Mesodermal cell (in vitro differentiated cells): ENCODE results near the gene MITF.

Experiments used
- H3K27ac ChIP-seq: 2 replicates; pipeline ENCODE4 v1.7.0; 2013; ENCODE audit warnings: mild to moderate bottlenecking, low read depth, low read length, moderate library complexity; ENCODE audit not compliant: severe bottlenecking
- H3K36me3 ChIP-seq: 2 replicates; pipeline ENCODE4 v1.7.1; 2013; ENCODE audit warnings: mild to moderate bottlenecking, low read length, moderate library complexity; ENCODE audit not compliant: control insufficient read depth, insufficient read depth
- H3K4me1 ChIP-seq: one replicate; pipeline ENCODE4 v1.7.1; 2013; ENCODE audit warnings: mild to moderate bottlenecking, low read length; ENCODE audit not compliant: insufficient read depth, control insufficient read depth, poor library complexity, severe bottlenecking
- H3K4me3 ChIP-seq: 2 replicates; pipeline ENCODE4 v1.7.0; 2013; ENCODE audit warnings: low read length, control low read depth, mild to moderate bottlenecking; ENCODE audit not compliant: insufficient read depth, poor library complexity, severe bottlenecking; ENCODE audit errors: extremely low read depth
- H3K9me3 ChIP-seq: 2 replicates; pipeline ENCODE4 v1.7.1; 2013; ENCODE audit warnings: mild to moderate bottlenecking, low read length, moderate library complexity; ENCODE audit not compliant: control insufficient read depth
- WGBS, 2 experiments: methylation state at CpG; one replicate each; pipeline ENCODE4 v1.1.5; 2013; ENCODE audit warnings: missing lambda C conversion rate in 2 of 2; ENCODE audit not compliant: insufficient coverage in 2 of 2; 5-methylcytosine and 5-hydroxymethylcytosine counted together

The MITF gene

DNA sequence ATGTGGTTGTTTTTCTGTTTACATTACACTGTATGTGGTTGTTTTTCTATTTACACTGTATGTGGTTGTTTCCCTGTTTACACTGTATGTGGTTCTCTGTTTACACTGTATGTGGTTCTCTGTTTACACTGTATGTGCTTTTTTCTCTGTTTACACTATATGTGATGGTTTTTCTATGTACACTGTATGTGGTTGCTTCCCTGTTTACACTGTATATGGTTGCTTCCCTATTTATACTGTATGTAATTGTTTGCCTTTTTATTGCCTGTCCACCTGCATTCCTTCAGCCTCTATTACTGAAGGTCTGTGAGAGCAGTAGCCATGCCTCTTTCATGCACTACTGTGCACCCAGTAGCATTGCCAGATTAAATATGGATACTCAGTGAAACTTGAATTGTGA lies 94.3 kb downstream of the MITF start:
- H3K36me3 ChIP-seq, result no peaks in the 10 kb centered on the region
- H3K9me3 ChIP-seq, result peaks cover 7% of the 10 kb centered on the region
- H3K27ac ChIP-seq, result no peak overlapping the region
- no peaks in the 10 kb centered on the region for H3K4me1 ChIP-seq
- H3K4me3 ChIP-seq, result no peak overlapping the region

DNA sequence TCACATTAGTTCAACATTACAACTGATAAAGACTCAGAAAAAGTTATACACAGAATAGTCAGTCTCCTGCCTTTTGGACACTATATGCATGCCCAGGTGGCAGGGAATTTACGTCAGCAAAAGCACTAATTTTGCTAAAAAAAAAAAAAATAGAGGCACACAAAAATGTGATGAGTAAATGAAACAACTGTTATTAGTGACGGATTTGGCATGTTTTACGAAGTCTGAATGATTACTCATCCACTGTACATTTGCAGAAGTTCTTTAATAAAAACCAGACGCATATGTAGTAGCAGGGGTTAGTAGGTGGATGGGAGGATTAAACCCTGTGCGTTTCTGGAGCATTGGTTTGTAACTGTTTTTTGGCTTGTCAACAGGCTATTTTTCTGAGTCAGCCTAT lies 99.0 kb downstream of the MITF start:
- no peak overlapping the region for H3K27ac ChIP-seq
- no peaks in the 10 kb centered on the region for H3K4me1 ChIP-seq
- no peak overlapping the region for H3K4me3 ChIP-seq
- H3K9me3 ChIP-seq, result peaks cover 7% of the 10 kb centered on the region
- no peaks in the 10 kb centered on the region for H3K36me3 ChIP-seq
- 82 to 100% methylated on average over 2 to 3 of the region's 5 CpGs for WGBS, 2 experiments

DNA sequence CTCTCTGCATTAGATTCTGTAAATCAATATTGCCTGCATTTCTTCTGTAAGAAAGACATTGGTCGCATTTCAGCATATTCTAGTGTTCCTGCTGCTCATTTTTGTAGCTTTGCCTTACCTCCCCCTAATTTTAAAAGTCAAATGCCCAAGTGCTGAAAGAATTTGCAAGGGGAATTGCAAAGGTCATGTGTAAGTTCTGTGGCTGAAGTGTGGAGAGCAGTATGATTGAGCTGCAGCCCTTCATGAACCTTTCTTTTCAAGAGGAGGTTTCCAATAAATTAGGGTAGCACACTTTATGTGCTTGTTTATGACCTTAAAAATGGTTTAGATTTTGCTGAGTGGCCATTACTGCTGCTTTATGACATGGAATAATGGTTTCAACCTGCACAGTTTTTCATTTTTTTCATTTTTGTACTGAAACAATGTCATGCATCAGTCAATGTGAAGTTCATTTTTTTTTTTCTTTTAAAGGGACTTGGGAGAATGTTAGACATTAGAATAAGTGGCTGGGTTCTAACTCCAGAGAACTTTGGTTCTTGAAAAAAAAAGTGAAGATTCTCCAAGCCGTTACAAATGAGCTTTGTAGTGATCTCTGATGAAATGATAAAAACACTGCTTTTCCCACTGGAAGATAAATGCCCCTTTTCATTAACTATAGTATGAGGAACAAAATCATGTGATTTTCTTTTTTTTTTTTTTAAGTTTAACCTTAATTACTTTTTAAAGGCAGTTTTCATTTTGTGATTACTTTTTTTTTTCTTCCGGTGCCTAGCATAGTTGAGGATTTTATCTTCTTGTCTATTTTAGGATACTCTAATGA lies 99.6 kb downstream of the MITF start:
- H3K4me1 ChIP-seq, result no peaks in the 10 kb centered on the region
- H3K36me3 ChIP-seq, result no peaks in the 10 kb centered on the region
- peaks cover 7% of the 10 kb centered on the region for H3K9me3 ChIP-seq
- H3K27ac ChIP-seq, result no peak overlapping the region
- H3K4me3 ChIP-seq, result no peak overlapping the region
- no CpG with 5 or more reads among the region's 3 CpGs for WGBS, 2 experiments

DNA sequence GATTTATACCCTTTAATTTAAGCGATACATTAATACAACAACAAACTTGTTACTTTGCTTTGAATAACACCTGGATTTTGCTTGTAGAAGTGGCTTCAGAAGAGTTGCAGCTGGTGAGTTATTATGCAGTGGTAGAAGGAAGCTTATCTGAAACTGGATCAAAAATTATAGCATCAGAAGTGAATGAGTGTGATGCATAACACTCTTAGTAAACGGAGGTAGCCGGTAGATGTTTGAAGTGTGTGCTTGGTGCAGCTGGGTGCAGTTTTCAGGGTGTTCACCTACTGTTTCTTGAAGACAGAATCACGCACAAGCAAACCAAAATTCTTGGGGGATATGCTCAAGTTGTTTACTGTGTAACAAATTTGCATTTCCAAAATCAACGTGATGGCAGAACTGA lies 103.1 kb downstream of the MITF start:
- Histone ChIP-seq H3K27ac (no peak overlapping the region), H3K4me3 (no peak overlapping the region), H3K4me1 (no peaks in the 10 kb centered on the region), H3K36me3 (no peaks in the 10 kb centered on the region), H3K9me3 (no peaks in the 10 kb centered on the region)
- WGBS, 2 experiments, result 63 to 67% methylated on average over 3 of the region's 5 CpGs

DNA sequence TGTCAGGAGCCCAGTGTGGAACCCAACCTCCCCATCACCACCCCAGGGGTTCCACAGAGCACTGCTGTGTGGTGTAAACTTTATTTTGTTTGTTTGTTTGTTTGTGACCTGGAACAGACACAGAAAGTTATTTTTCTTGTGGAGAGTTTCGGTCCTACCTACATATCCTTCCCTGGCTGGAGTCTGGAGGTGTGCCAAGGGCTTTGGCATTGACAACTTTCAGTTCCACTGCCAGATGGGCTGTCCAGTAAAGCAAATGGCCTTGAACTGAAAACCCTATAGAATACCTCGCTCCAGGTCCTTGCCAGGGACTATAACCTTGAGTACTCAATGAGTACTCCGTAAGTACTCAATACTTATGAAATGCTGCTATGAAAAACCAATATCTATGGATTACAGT lies 103.5 kb downstream of the MITF start:
- no peaks in the 10 kb centered on the region for H3K9me3 ChIP-seq
- H3K4me1 ChIP-seq, result no peaks in the 10 kb centered on the region
- no peak overlapping the region for H3K27ac ChIP-seq
- no peak overlapping the region for H3K4me3 ChIP-seq
- WGBS, 2 experiments, result no CpG with 5 or more reads among the region's 3 CpGs
- no peaks in the 10 kb centered on the region for H3K36me3 ChIP-seq

DNA sequence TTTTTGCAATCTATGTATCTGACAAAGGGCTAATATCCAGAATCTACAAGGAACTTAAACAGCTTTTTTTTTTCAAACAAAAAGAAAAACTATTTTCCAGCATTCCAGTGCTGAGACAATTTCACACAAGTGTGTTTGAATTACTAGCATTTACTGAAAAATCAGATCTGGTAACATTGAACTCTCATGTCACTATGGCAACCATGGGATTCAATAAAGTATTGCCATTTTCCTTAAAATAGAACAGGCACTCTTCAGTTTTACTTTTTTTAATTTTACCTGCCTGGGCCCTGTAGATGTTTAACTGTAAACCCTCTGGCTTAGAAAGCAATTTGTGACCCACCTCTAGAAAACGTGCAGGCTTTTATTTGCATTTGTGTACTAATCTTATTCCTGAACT lies 105.4 kb downstream of the MITF start:
- Histone ChIP-seq H3K4me3 (no peak overlapping the region), H3K36me3 (no peaks in the 10 kb centered on the region), H3K27ac (no peak overlapping the region), H3K4me1 (peaks cover 3% of the 10 kb centered on the region), H3K9me3 (no peaks in the 10 kb centered on the region)
- WGBS, 2 experiments, result 83% methylated on average over 1 of the region's 1 CpG; no CpG with 5 or more reads in 1 of the 2 experiments

DNA sequence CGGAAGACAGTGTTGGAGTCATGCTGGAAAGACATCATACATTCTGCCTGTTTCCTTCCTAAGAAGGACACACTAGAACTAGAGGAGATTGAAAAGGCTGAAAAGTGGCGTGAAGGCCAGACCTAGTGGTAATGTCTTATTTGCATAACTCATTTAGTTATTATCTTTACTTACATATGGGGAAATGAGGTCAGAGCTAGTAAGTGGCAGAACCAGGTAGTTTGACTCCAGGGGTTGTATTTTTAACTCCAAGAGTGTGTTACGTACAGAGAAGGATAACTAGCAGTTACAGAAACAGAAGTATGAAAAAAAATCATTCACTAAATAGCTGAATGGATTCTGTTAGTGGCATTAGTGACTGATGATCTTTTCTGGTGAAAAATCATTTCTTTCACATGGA lies 108.0 kb downstream of the MITF start:
- Histone ChIP-seq H3K4me3 (no peak overlapping the region), H3K36me3 (no peaks in the 10 kb centered on the region), H3K9me3 (no peaks in the 10 kb centered on the region), H3K4me1 (peaks cover 3% of the 10 kb centered on the region), H3K27ac (no peak overlapping the region)
- 83 to 100% methylated on average over 1 of the region's 3 CpGs for WGBS, 2 experiments

DNA sequence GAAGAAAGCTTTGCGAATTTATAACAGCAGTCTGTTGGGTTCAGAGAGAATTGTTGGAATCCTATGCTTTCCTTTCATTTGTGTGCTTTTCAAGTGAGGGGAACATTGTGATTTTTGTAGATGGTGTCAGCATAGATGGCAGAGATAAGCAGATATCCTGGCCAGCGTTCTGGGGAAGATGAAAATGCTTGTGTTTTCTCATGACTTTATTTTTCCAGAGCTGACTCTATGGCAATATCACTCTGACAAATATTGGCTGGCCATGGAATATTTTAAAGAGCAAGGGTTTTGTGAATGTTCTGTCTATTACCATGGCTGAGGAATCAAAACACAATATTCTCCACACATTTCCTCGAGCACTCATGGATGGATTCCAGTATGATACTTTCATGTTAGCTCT lies 108.8 kb downstream of the MITF start:
- Histone ChIP-seq H3K4me3 (no peak overlapping the region), H3K4me1 (peaks cover 3% of the 10 kb centered on the region), H3K36me3 (no peaks in the 10 kb centered on the region), H3K27ac (no peak overlapping the region), H3K9me3 (no peaks in the 10 kb centered on the region)
- WGBS, 2 experiments, result 79 to 100% methylated on average over 1 to 2 of the region's 3 CpGs

DNA sequence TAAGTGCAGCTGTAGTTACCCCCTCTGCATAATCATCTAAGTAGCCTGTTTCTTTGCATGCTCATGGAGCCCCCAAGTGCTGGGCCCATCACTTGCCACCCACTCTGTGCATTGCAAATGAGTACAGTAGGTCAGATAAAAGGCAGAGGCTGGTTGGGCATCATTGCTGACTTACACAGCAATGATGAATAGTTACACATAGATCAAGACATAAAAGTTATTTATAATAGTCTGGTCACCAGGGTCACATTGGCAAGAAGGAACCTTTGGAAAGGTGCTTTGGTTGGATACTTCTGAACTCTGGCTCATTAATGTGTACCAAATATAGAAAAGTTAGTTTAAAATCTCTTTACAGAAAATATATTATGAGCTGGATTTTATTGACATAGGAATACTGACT lies 111.6 kb downstream of the MITF start:
- Histone ChIP-seq H3K36me3 (no peaks in the 10 kb centered on the region), H3K4me3 (no peak overlapping the region), H3K4me1 (peaks cover 3% of the 10 kb centered on the region), H3K27ac (no peak overlapping the region), H3K9me3 (no peaks in the 10 kb centered on the region)

DNA sequence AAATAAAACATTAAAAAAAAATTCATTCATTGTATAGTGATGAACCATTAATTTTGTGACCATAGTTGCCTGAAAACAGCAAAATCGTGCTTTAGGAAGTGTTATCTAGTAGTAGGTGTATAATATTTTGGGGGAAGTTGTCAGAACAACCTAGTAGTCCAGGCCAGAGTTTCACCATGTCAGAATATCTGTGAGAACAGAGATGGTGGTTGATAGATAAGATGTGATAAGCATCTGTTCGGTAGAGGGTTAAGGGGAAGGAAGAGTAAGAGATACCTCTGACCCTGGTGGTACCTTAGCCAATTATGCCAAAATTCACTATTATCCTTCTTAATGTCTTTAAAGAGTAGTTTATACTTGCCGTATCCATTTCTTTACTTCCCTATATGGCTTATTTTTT lies 113.8 kb downstream of the MITF start:
- Histone ChIP-seq H3K9me3 (no peaks in the 10 kb centered on the region), H3K4me3 (no peak overlapping the region), H3K27ac (no peak overlapping the region), H3K4me1 (peaks cover under 1% of the 10 kb centered on the region), H3K36me3 (no peaks in the 10 kb centered on the region)
- 82 to 100% methylated on average over 1 to 2 of the region's 3 CpGs for WGBS, 2 experiments

DNA sequence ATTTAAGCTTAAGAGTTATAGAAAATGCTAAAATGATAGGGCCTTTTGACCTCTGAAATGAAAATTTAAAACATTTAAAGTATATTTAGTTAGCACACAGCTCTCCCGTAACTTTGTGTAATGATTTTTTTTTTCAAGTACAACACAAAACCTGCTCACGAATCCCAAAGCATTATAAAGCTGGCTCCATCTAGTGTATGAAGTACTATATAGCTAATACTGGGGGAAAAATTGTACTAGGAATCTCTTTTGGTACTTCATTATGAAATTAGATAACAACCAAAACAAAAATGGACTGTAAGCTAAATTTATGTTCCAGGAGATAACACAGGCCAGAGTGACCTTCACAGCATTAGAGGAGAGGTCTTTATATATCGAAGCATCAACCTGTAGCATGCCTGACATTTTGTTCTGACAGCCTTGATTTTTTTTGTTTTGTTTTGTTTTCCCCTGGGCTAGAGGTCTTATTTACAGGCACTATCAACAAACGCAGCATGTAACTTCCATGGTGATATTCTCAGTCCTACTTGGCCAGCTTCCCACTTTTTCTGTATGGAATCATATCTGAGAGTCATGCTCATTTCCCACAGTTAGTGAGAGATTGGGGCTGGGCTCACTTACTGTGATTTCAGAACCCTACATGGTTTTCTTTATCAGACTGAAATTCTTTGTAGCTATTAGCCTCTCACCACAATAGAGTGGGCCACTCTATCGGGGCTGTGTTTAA lies 116.3 kb downstream of the MITF start:
- Histone ChIP-seq H3K9me3 (no peaks in the 10 kb centered on the region), H3K27ac (peak overlapping the region; percentile 20), H3K36me3 (no peaks in the 10 kb centered on the region), H3K4me1 (no peaks in the 10 kb centered on the region), H3K4me3 (no peak overlapping the region)
- WGBS, 2 experiments, result 75 to 90% methylated on average over 3 of the region's 5 CpGs
